GM21619 (cell line): ENCODE results near the gene ZDHHC6.
A peak's percentile ranks its signal among the peaks of the same experiment; 100 is the strongest.
"Not testable (repeated sequence)": the region's sequence is repeated elsewhere in the genome, so short reads cannot be mapped to it uniquely, and the experiment has no call there.

ENCODE experiments used
- ATAC-seq: cut with Tn5 transposase; IDR thresholded peaks from one replicate; pipeline ENCODE4 v1.9.1; 2021; ENCODE audit not compliant: unreplicated experiment

ZDHHC6 gene, protein sequence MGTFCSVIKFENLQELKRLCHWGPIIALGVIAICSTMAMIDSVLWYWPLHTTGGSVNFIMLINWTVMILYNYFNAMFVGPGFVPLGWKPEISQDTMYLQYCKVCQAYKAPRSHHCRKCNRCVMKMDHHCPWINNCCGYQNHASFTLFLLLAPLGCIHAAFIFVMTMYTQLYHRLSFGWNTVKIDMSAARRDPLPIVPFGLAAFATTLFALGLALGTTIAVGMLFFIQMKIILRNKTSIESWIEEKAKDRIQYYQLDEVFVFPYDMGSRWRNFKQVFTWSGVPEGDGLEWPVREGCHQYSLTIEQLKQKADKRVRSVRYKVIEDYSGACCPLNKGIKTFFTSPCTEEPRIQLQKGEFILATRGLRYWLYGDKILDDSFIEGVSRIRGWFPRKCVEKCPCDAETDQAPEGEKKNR

DNA sequence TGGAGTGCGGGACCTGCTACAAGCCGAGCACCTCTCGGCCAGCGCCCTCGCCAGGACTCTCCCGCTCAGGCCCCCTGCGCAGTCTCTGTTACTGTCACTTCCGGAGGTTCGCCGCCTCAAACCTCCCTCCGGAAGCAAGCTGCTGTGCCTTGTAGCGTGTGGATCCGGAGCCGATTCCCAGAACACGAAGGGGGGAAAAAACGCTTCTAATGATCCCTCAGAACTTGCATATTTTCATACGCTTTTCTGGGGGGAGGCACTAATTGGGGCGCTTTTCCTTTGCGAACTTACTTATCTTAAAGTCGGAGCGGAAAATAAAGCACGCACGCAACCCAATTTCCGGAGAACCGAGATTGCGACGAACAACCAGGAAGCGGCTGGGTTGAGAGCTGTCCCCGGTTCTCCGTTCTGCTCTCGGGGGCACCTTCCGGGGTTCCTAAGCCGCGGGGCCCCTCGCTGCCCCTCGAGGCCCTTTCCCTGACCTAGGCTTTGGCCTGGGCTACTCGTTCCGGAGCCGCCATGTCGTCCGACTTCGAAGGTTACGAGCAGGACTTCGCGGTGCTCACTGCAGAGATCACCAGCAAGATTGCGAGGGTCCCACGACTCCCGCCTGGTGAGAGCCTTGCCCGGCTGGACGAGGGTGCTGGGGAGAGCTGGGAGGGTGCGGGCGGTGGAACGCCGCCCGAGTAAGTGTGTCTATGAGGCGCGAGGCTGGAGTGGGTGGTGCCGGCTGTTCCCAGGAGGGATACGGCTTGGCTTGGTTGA lies at the start of gene ZDHHC6, which contains the start of gene VTI1A:
Gene ZDHHC6 (minus strand): TSS at position 60 of the 765 bp plus-strand sequence. CDS start 1,478 bp downstream, outside the sequence.
Gene VTI1A (plus strand): TSS at position 361 of the 765 bp plus-strand sequence. CDS start 159 bp downstream, at position 520.
- peak; percentile 96 for ATAC-seq

DNA sequence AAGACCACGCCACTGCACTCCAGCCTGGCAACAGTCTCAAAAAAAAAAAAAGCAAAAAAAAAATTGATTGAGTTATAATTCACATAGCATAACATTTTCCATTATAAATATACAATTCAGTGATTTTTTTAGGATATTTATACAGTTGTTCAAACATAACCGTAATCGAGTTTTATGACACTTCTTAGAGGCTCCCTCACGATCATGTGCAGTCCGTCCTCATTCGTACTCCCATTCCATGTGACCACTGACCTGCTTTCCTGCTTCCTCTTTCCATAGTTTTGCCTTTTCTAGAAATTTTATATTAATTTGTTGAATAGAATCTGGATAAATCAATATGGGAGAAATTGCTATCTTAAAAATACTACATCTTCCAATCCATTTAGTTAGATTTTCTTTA lies 46.0 kb upstream of the ZDHHC6 start:
- ATAC-seq, result no peak

DNA sequence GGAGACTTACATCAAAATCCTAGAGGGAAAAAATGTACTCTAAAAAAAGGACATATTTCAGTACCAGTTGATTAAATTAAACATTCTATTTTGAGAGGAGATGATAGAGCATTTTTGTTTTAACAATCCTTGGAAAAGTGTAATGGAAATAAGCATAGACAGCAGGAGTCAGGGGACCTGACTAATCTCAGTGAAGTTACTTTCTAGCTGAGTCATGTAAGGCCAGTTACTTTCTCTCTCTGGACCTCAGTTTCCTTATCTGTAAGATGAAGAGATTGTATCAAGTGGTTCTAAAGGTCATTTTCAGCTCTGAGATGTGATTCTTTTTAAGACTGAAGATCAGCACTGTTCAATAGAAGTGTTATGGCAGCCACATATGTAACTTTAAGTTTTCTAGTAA lies 44.4 kb upstream of the ZDHHC6 start:
- ATAC-seq, result no peak

DNA sequence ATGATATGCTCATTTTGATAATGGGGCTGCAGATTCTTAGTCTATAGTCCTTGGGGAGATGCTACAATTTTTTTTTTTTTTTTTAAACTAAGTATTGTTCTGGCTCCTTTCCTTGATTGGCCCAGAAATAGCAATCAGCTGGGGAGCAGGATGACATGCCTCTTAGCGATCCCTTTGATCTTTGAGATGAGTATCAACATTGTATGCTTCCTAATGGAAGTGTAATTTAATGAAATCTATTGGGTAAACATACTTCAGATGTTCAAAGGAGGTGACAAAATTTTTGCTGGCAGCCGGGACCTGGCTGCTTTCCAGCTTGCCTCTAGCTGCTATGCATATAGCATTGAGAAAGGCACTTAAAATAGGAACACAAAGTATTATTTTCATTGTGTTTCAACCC lies 43.8 kb upstream of the ZDHHC6 start:
- no peak for ATAC-seq

DNA sequence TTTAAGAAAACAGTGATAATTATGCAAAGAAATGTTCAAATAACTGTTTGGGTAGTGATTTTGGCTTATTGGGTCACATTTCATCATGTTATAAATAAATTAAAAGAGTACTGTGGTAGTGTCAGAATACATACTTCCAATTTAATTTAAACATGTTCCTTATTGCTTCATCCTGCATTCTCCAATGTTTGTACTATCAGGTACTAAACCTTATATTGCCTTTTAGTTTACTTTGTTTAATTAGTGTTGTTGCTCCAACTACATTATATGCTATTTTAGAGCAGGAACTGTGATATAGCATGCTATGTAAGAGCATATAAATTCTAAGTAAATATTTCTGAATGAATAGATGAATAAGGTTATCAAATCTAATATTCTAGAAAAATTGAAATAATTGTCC lies 41.2 kb upstream of the ZDHHC6 start:
- no peak for ATAC-seq

DNA sequence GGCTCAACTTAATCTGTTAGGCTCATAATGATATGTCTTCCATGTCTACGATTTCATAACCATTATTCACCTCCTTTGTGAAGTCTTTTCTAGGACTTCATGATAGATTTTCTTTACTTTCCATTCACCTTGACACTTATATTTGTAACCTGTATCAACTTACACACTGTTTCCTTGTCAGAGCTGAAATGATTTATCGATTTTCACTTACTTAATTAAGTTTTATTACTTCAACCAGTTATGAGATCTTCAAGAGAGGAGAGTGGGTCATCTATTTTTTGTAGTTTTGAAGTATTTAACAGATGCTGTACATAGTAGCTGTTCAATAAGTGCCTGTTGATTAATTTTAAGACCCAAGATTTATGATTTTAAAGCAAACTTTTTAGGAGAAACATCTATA lies 37.7 kb upstream of the ZDHHC6 start:
- ATAC-seq, result no peak

DNA sequence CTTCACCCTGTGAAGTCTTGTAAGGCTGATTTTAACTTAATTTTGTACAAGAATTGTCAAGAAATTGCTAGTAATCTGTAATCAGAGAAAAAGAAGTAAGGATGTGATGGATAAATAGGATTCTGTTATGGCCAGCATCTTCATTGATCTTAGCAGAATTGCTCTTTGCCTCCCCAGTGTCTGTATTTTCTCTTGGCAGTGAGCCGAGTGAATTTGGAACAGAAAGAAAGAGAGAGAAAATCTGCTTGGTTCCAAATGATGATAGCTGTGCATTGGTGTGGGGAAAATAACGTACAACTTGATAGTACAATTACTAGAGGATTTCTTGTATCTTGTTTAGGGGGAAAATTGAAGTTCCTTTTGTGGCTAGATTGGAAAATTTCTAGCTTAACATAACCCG lies 34.9 kb upstream of the ZDHHC6 start:
- ATAC-seq, result no peak

DNA sequence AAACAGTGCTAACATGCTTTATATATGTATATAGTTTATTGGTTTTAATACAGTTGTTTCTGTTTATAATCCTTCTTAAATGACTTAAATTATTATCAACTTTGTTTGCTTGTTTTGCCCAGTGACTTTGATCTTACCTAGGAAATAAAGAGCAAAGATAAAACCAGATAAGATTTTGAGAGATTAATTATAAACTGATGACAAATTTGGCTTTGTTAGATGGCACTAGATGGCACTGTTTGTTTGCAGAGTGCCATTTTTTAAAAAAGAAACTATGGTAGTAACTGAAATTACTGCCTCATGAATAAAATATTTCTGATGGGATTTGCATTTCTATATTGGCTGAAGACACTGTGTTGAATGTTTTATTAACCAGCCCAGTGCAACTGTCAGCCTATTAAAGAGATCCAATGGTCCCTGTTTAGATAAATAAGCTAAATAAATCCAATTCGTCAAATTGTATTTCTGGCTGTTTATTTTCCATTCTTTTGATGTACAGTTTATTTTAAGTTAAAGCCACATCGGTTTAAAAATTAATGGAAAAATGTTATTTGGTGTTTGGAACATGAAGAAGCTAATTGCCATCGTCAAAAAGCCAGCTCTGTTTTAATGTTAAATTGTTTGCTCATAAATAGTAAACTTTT lies 29.0 kb upstream of the ZDHHC6 start:
- no peak for ATAC-seq

DNA sequence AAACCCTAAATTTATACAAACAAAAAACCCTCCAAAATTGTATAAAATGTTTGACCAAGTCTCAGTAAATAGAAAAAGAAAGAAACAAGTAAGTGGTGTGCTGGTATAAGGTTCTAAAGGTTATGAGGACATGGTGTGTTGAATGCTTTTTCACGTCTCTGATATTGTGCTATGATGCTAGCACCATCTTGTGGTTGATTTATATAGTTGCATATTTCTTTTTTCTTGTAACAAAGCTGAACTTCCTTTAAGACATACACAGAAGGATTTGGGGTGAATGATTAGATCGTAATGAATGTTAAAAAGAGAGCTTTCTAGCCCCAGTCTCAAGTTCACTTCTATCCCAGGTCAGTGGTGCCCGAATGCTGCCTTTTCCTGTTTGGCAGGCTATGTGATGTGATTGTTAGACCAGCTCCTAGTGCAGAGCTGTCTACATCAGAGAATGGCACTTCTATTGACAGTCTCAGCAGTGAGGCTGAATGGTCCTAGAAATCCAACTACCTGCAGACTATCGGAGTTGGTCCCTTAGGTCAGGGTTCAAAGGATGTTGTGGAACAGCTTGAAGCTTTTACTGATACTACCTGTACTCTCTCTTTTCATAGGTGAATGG lies 25.3 kb upstream of the ZDHHC6 start:
- ATAC-seq, result peak; percentile 87

DNA sequence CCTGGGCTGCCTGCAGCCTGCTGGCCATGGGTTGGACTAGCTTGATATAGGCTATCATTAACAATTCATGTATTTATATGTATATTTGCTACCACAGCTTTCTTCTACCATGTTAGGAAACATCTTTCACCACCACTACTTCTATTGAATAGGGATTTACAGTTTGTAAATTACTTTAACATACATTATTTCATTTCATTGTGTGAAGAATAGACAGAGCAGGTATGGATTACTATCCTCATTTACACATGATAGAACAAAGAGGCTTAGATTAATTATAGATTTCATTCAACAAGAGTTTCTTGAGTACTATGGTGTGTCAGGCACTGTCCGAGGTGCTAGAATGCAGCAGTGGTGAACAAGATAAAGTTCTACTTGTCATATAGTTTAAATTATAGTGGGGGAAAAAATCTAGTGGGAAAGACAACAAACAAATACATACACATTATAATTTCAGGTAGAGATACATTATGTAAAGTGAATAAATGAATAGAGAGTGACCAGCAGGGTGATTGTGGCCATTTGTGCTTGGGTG lies 20.9 kb upstream of the ZDHHC6 start:
- no peak for ATAC-seq

DNA sequence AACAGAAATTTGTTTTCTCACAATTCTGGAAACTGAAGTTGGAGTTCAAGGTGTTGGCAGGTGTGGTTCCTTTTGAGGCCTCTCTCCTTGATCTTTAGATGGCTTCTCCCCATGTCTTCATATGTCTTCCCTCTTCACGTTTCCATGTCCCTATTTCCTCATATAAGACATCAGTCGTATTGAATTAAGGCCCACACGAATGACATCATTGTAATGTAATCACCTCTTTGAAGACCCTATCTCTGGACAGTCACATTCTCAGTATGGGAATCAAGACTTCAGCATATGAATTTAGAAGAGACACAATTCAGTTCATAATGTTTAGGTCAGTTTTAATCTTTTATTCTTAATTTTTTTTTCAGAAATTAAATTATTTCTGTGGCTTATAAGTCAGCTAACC lies 20.1 kb upstream of the ZDHHC6 start:
- no peak for ATAC-seq

DNA sequence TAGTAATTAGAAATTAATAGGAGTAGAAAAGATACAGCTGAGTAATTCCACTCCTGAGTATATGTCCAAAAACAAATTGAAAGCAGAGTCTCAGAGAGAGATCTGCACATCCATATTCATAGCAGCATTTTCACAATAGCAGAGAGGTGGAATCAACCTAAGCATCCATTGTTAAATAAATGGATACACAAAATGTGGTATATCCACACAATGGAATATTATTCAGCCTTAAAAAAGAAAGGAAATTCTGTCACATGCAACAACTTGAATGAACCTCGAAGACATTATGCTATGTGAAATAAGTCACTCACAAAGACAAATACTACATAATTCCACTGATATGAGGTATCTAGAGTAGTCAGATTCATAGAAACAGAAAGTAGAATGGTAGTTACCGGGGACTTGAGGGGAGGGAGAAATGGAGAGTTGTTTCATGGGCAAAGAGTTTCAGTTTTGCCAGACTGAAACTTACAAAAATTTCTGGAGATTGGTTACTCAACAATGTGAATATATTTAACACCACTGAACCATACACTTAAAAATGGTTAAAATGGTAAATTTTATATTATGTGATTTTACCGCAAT lies 18.7 kb upstream of the ZDHHC6 start:
- no peak for ATAC-seq

DNA sequence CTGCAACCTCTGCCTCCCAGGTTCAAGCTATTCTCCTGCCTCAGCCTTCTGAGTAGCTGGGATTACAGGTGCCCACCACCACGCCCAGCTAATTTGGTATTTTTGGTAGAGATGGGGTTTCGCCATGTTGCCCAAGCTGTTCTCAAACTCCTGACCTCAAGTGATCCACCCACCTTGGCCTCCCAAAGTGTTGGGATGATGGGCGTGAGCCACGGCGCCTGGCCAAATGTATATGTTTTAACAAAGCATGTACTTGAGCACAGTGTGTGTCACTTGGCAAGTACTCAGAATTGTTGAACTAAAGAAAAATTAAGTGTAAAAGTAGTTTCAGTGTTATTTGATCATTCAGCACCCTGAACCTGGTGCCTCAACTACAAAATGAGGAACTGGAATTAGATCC lies 17.4 kb upstream of the ZDHHC6 start:
- not testable (repeated sequence) for ATAC-seq

DNA sequence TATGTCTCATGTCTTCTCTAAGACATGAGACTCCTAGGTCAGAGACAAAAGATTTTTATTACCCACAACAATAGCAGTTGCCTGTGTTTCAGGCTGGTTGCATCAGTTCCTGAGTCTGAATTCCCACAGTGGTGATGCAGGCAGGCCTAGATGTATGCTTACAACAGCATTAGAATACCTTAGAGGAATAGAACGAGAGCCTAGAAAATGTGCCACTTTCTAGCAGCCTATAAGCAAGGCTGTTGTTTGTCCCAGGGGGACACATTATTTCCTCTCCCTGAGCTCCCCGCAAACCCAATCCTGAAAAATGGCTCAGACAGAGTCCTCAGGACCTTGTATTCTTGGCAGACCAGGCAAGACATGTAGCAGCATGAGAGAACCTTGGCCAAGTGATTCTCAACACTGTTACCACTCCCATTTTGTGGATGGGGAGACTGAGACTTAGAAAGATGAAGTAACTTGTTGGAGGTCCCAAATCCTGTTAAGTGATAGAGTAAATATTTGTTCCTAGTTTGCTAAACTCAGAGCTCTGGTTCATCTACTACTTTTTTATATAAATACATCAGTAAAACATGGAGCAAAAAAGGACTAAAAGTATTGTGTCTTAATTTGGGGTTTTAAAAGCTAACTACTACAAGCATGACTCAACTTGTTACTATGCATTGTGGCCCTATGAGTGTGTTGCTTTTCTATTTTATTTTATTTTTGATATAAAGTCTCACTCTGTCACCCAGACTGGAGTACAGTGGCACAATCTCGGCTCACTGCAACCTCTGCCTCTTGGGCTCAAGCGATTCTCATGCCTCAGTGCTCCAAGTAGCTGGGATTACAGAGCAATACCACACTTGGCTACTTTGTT lies 14.5 kb upstream of the ZDHHC6 start:
- ATAC-seq, result no peak

DNA sequence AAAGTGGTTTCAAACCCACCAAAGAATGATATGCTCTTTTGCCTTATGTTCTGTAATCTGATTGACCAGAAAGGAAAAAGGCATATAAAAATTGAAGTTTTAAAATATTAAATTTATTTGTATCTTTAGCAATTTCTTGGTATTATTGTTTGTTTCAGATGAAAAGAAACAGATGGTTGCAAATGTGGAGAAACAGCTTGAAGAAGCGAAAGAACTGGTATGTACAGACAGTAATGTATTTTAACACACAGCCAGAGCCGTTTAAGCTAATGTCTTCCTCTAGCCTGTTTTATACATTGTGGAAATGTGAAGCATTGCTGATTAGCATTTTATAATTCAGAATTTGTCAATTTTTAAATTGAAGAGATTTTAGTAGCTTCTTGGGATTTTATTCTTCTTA lies 13.7 kb upstream of the ZDHHC6 start:
- no peak for ATAC-seq

DNA sequence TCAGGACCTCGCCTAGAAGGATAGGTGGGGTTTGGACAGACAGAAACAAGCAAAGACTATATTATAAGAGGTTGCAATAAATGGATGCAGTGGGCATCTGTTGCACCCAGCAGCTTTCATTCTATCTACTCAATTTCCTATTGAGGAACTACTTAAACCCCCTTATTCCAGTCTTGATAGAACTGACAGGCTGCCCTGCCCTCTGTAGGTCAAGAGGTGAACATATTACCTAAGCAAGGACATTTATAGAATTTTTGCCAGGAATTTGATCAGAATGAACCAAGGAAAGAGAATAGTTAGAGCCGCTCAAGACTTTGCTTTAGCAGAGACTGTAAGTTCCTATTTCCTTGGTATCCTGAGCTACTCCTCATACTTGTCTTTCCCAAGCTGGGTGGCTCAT lies 9.8 kb upstream of the ZDHHC6 start:
- no peak for ATAC-seq

DNA sequence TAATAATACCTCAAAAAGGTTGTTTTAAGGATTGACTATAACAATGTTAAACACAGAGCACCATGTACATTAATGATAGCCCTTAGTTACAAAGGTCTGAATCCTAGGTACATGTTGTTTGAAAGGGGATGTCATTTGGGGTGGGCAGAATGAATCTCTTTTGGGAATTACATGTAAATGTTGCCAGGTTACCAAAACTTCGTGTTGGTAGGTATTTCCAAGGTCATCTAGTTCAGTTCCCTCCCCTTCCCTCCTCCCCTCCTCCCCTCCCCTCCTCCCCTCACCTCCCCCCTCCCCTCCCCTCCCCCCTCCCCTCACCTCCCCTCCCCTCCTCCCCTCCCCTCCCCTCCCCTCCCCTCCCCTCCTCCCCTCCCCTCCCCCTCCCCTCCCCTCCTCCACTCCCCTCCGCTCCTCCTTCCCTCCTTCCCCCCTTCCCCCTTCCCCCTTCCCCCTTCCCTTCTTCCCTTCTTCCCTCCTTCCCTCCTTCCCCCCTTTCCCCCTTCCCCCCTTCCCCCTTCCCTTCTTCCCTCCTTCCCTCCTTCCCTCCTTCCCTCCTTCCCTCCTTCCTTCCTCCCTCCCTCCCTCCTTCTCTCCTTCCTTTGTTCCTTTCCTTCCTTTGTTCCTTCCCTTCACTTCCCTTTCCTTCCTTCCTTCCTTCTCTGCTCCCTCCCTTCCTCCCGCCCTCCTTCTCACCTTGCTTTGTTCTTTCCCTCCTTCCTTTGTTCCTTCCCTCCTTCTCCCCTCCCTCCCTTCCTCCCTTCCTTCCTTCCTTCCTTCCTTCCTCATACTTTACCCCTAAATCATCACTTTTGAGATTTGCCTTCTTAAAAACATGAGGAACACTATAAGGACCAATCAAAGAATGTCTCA lies 8.4 kb upstream of the ZDHHC6 start:
- no peak for ATAC-seq

DNA sequence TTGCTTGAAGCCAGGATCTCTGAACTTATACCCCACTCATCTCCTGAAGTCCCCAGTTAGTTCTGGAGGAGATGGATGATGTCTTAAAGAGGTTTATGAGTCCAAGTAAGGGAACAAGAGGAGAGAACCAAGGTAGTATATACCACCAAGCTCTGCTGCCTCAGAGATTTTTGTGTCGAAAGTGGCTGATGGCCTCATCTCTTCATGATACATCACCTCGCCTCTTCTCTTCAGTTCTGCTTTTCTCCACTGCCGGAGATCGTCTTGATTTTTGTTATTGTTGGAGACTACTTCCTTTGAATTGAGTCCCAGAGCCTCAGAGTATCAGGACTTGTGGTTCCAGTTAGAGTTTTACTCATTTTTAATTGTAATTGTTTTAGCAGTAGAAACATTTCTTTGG lies 2.2 kb upstream of the ZDHHC6 start:
- ATAC-seq, result no peak

DNA sequence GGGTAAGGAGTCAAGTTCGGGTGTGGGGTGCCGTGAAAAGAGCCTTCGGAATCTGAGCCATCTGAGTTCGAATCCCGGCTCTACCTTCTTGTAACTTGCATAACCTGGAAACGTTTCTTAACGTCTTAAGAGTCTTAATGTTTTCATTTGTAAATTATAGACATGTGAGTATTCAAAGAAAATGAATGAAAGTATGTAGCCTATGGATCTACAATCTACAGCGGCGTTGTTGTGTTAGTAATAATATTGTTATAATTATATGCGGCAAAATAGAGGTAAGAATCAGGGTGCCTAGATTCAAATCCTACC lies 860 bp upstream of the ZDHHC6 start:
- ATAC-seq, result no peak
